Natural killer cell treated with Interleukin-12 subunit alpha and Interleukin-12 subunit beta and Interleukin-15 and Interleukin-18, amount 100 ng/mL, for 72 hours (primary cell): ENCODE measurements around the gene SLC22A12. TPM values are rescaled to one million over a fixed set of nuclear protein-coding genes. Genes with fewer than 3 reads are reported as not detected.
A peak's percentile ranks its signal among the peaks of the same experiment; 100 is the strongest.
"Not testable (repeated sequence)": the region's sequence is repeated elsewhere in the genome, so short reads cannot be mapped to it uniquely, and the experiment has no call there.

Experiments
- ATAC-seq, 2 donors: fragments of 150-1000 bp; cut with Tn5 transposase in 1 of 2; sonication (Bioruptor Pico), chemical (Tn5 transposase) in 1 of 2; 2 replicates each; pipeline ENCODE4 v1.10.0; 2021
- DNase-seq: peaks from one replicate; pipeline ENCODE4 v3.0.0; 2022; ENCODE audit warnings: low spot score
- H3K27ac Mint-ChIP-seq, 2 donors: 1 replicate in 1 of 2; 2 replicates in 1 of 2; pipeline ENCODE4 v1.8.0; 2022; ENCODE audit warnings: mixed read lengths in 2 of 2, mild to moderate bottlenecking in 1 of 2, moderate library complexity in 1 of 2
- H3K27me3 Mint-ChIP-seq, 2 donors: 1 replicate in 1 of 2; 2 replicates in 1 of 2; pipeline ENCODE4 v1.8.0; 2022; ENCODE audit warnings: mixed read lengths in 2 of 2
- H3K36me3 Mint-ChIP-seq: one replicate; pipeline ENCODE4 v1.8.0; 2022; ENCODE audit warnings: mixed read lengths
- H3K4me1 Mint-ChIP-seq, 2 donors: 1 replicate in 1 of 2; 2 replicates in 1 of 2; pipeline ENCODE4 v1.8.0; 2022; ENCODE audit warnings: low read depth in 2 of 2, mixed read lengths in 2 of 2, mild to moderate bottlenecking in 1 of 2
- H3K4me3 Mint-ChIP-seq: one replicate; pipeline ENCODE4 v1.8.0; 2022; ENCODE audit warnings: mixed read lengths
- H3K9me3 Mint-ChIP-seq: 2 replicates; pipeline ENCODE4 v1.8.0; 2022; ENCODE audit warnings: mixed read lengths
- total RNA-seq, 2 donors: library from RNA; stranded (reverse); gene quantifications; one replicate each; pipeline ENCODE4 v1.2.3, GENCODE V29; 2022

Gene SLC22A12
- total RNA-seq, 2 donors from 2014 or later, result not detected

GRCh38 chr11:64583296-64584262, 7.4 kb upstream of the SLC22A12 start:
- ATAC-seq (peak in 1 of 2 donors; percentile 10), DNase-seq (no peak)
- peaks cover 8% of the 10 kb centered on the region for H3K36me3 Mint-ChIP-seq
- no peaks in the 10 kb centered on the region for H3K4me1 Mint-ChIP-seq
- H3K4me3 Mint-ChIP-seq, result no peak overlapping the region
- no peak overlapping the region for H3K27ac Mint-ChIP-seq
- peaks cover 12 to 19% of the 10 kb centered on the region in 2 donors for H3K27me3 Mint-ChIP-seq
- peaks cover 9% of the 10 kb centered on the region for H3K9me3 Mint-ChIP-seq

GRCh38 chr11:64585150-64585549, 5.9 kb upstream of the SLC22A12 start:
- DNase-seq (no peak), ATAC-seq (no peak)
- Mint-ChIP-seq H3K4me1 (no peaks in the 10 kb centered on the region), H3K9me3 (peaks cover 10% of the 10 kb centered on the region), H3K4me3 (no peak overlapping the region), H3K27me3 (peaks cover 19 to 24% of the 10 kb centered on the region in 2 donors), H3K36me3 (peaks cover 8% of the 10 kb centered on the region), H3K27ac (no peak overlapping the region)

GRCh38 chr11:64586366-64586765, 4.7 kb upstream of the SLC22A12 start:
- no peak overlapping the region for H3K27ac Mint-ChIP-seq
- H3K9me3 Mint-ChIP-seq, result peaks cover 10% of the 10 kb centered on the region
- ATAC-seq (no peak), DNase-seq (no peak)
- H3K4me3 Mint-ChIP-seq, result no peak overlapping the region
- H3K4me1 Mint-ChIP-seq, result no peaks in the 10 kb centered on the region
- H3K36me3 Mint-ChIP-seq, result peaks cover 8% of the 10 kb centered on the region
- peaks cover 19 to 24% of the 10 kb centered on the region in 2 donors for H3K27me3 Mint-ChIP-seq

- Mint-ChIP-seq H3K4me3 (no peak overlapping the region), H3K9me3 (peaks cover 10% of the 10 kb centered on the region), H3K36me3 (peaks cover 8% of the 10 kb centered on the region), H3K4me1 (no peaks in the 10 kb centered on the region), H3K27ac (no peak overlapping the region), H3K27me3 (peaks cover 19 to 24% of the 10 kb centered on the region in 2 donors)
- no peak for ATAC-seq
- DNase-seq, result no peak
Measured at GRCh38 chr11:64588701-64589100, 2.3 kb upstream of the SLC22A12 start.

- Mint-ChIP-seq H3K36me3 (peaks cover 8% of the 10 kb centered on the region), H3K27me3 (peaks cover 17 to 19% of the 10 kb centered on the region in 2 donors), H3K4me3 (no peak overlapping the region), H3K9me3 (peaks cover 10% of the 10 kb centered on the region), H3K4me1 (no peaks in the 10 kb centered on the region), H3K27ac (no peak overlapping the region)
- ATAC-seq (peak in 1 of 2 donors; percentile 25), DNase-seq (no peak)
Measured at GRCh38 chr11:64591257-64592233, 525 bp downstream of the SLC22A12 start.

- Mint-ChIP-seq H3K36me3 (peaks cover 8% of the 10 kb centered on the region), H3K4me1 (no peaks in the 10 kb centered on the region), H3K27ac (no peak overlapping the region), H3K9me3 (peaks cover 10% of the 10 kb centered on the region), H3K27me3 (peaks cover 14 to 19% of the 10 kb centered on the region in 2 donors), H3K4me3 (no peak overlapping the region)
- DNase-seq (no peak), ATAC-seq (no peak)
Measured at GRCh38 chr11:64592234-64592615, 1.2 kb downstream of the SLC22A12 start.

- DNase-seq (no peak), ATAC-seq (no peak)
- peaks cover 14 to 16% of the 10 kb centered on the region in 2 donors for H3K27me3 Mint-ChIP-seq
- peaks cover 10% of the 10 kb centered on the region for H3K9me3 Mint-ChIP-seq
- no peak overlapping the region for H3K4me3 Mint-ChIP-seq
- H3K27ac Mint-ChIP-seq, result no peak overlapping the region
- H3K36me3 Mint-ChIP-seq, result peaks cover 8% of the 10 kb centered on the region
- no peaks in the 10 kb centered on the region for H3K4me1 Mint-ChIP-seq
Measured at GRCh38 chr11:64592656-64593055, 1.6 kb downstream of the SLC22A12 start.

- peaks cover under 1% of the 10 kb centered on the region for H3K36me3 Mint-ChIP-seq
- no peak for DNase-seq
- H3K27ac Mint-ChIP-seq, result no peak overlapping the region
- no peak overlapping the region for H3K4me3 Mint-ChIP-seq
- H3K27me3 Mint-ChIP-seq, result peaks cover 6 to 8% of the 10 kb centered on the region in 2 donors
- peak in 1 of 2 donors; percentile 18 for ATAC-seq
- no peaks in the 10 kb centered on the region for H3K4me1 Mint-ChIP-seq
- H3K9me3 Mint-ChIP-seq, result peaks cover 2% of the 10 kb centered on the region
Measured at GRCh38 chr11:64593156-64594105, 2.4 kb downstream of the SLC22A12 start.

GRCh38 chr11:64594159-64594939, 3.3 kb downstream of the SLC22A12 start:
- Mint-ChIP-seq H3K9me3 (no peaks in the 10 kb centered on the region), H3K4me3 (no peak overlapping the region), H3K27ac (no peak overlapping the region), H3K4me1 (no peaks in the 10 kb centered on the region), H3K27me3 (peaks cover 2% of the 10 kb centered on the region in 2 donors), H3K36me3 (no peaks in the 10 kb centered on the region)
- no peak for DNase-seq
- no peak for ATAC-seq

GRCh38 chr11:64595922-64596321, 4.9 kb downstream of the SLC22A12 start:
- not testable (repeated sequence) for H3K9me3 Mint-ChIP-seq, DNase-seq, ATAC-seq, H3K4me3 Mint-ChIP-seq, H3K27me3 Mint-ChIP-seq, H3K36me3 Mint-ChIP-seq, H3K27ac Mint-ChIP-seq, H3K4me1 Mint-ChIP-seq

- ATAC-seq (no peak), DNase-seq (peak; percentile 58)
- Mint-ChIP-seq H3K27ac (no peak overlapping the region), H3K4me1 (no peaks in the 10 kb centered on the region), H3K4me3 (no peak overlapping the region), H3K9me3 (no peaks in the 10 kb centered on the region), H3K27me3 (no peaks in the 10 kb centered on the region), H3K36me3 (no peaks in the 10 kb centered on the region)
Measured at GRCh38 chr11:64597671-64598101, 6.7 kb downstream of the SLC22A12 start.

- H3K27me3 Mint-ChIP-seq, result no peaks in the 10 kb centered on the region
- no peaks in the 10 kb centered on the region for H3K36me3 Mint-ChIP-seq
- no peaks in the 10 kb centered on the region for H3K9me3 Mint-ChIP-seq
Measured at GRCh38 chr11:64598106-64598796, 7.2 kb downstream of the SLC22A12 start.

More at GRCh38 chr11:64598106-64598796, 7.2 kb downstream of the SLC22A12 start:
- H3K27ac Mint-ChIP-seq, result no peak overlapping the region
- H3K4me1 Mint-ChIP-seq, result no peaks in the 10 kb centered on the region
- H3K4me3 Mint-ChIP-seq, result no peak overlapping the region
- DNase-seq (peak; percentile 20), ATAC-seq (peak in 1 of 2 donors; percentile 28)
